ENCODE data around the gene BMP2K.

The BMP2K gene

DNA sequence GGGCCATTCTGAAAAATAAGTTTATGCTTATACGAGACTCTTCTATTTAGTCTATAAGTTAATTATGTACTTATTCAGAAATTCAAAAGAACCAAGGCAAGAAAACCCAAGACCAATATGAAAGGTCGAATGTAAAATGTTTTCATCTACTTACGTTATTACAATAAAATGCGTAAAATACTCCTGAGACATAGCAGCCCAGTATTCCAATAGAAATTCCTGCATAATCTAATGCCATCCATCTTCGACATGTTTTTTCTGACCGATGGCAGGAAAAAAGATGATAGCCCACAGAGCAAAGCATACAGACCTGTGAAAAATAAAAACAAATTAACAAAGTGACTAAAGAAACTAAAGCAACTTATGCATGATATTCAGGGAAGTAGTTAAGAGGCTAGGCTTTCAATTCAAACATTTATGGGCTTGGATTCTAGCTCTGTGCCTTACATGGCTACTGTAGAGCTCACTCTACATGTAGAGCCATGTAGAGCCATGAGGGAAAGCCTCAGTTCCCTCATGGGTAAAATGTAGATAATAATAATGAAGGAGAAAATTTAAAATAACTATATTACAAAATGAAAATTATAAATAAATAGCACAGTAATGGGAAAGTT, 154.0 kb downstream of the BMP2K start:
- DNase-seq (ENCODE audit: low read depth in 2 of 2) = no peak

DNA sequence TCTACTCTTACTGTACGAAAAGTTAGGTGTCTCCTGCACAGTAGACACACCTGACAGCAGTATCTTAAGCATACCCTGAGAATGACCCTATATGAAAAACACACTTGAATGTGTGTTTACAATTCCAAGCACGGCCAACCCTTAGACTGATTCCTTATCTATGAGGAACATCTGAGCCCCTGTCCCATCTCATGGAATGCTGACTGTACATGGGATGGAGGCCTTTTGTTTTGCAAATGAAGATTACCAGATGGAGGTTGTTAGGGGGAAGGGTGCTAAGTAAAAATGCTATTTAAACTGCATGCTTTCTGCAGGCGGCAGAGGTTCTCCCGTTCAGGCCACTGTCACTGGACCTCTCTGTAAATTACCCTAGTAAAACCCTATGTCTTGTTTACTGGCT, 160.8 kb downstream of the BMP2K start:
- DNase-seq (ENCODE audit: low read depth in 2 of 2) = no peak

DNA sequence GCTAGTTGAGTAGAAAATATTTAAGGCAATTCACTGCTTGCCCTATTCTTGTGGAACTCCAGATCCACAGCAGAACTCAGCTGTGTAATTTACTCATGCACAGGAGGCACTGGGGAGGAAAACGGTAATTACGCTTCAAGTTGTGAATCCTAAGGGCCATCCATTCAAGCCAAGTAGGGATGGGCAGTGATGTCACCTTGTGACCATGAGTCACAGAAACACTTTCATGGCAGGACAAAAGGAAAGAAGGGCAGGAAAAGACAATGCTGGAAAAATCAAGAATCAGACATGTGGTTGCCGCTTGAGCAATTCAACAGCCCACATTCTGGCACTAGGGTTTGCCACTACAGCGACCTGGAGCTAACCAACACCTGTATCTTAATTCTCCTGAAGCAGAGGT, 161.7 kb downstream of the BMP2K start:
- DNase-seq (ENCODE audit: low read depth in 2 of 2) = no peak

DNA sequence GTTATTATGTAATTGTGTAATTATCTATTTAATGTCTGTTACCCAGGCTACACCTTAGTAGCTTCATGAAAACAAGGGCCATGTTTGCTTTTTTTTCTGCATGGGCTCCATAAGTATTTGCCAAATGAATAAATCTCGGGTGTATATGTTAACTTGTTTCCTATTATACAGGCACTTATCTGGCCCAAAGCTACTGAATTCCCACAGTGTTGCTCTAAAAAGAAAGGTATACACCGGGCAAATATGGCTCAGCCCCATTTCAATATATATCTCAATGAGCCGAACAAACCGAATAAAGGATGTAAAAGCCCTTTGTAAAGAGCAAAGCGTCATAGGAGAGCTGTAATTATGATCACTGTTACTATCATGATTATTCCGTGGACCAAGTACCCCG, 162.3 kb downstream of the BMP2K start:
- DNase-seq (ENCODE audit: low read depth in 2 of 2) = no peak

DNA sequence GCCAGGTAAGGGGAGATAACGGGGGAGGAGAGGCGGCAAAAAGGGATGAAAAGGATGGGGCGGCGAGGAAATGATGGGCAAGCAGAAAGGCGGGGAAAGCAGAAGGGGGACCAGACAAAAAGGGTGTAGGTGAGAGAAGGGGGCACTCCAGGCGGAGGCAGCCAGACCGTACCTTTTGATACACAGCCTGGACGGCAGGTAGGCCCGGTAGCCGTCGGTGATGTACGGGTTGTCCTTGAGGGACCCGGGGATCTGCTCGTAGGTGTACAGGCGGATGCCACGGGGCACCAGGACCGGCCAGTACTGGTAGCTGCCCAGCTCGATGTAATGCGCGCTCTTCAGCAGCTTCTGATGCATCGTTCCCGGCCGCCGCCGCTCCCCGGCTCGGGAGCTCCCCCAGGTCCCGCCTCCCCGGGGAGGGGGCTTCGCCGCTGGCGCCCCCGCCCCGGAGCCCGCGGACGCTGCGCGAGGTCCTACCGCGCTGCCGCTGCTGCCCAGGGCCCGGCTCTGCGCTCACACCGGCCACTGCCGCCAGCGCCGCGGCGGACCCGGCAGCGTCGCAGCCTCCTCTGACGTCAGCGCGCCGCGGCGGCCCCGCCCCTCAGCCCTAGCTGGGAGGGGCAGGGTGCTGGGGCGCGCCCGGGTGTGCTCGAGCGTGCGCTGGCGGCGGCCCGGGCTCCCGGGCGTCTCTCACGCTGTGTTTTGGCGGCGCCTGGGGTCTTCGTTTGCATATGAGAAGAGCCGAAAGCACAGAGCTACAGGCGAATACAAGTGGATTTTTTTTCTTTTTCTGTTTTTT, 162.9 kb downstream of the BMP2K start, which contains the start of gene PAQR3:
PAQR3 (minus strand) TSS at position 571 of the 799 bp plus-strand sequence; CDS start at position 357, 214 bp downstream.
- DNase-seq (ENCODE audit: low read depth in 2 of 2) = peak; percentile 61 to 81

DNA sequence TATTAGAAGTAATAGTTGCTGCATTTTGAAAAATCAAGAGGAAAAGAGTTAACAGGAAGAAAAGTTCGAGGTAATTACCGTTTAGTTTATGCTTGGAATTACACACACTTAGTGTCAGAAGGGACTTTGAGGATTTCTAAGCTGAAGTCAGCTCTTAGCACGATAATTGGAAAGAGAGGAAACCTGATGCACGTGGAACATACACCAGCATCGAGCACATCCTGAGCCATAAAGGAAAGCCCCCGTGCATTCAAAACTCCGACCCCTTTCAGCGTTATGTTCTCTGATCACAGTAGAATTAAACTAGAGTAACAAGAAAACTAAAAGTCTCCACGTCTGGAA, 163.5 kb downstream of the BMP2K start:
- no peak for DNase-seq (ENCODE audit: low read depth in 2 of 2)

DNA sequence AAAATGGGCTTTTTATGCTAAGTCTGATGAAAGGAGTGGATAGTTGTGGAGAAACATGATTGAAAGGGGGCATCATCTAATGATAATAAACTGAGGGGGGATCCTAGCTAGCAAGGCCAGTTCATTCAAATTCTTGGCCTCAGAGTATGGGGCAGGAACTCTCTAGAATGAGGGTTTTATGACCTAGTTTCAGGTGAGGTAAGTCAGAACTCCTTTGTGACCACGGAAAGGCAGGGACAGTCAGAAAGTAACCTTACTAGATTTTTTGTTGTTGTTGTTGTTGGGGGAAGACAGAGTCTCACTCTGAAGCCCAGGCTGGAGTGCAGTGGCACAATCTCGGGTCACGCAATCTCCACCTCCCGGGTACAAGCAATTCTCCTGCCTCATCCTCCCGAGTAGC, 164.6 kb downstream of the BMP2K start:
- DNase-seq (ENCODE audit: low read depth in 2 of 2) = no peak

DNA sequence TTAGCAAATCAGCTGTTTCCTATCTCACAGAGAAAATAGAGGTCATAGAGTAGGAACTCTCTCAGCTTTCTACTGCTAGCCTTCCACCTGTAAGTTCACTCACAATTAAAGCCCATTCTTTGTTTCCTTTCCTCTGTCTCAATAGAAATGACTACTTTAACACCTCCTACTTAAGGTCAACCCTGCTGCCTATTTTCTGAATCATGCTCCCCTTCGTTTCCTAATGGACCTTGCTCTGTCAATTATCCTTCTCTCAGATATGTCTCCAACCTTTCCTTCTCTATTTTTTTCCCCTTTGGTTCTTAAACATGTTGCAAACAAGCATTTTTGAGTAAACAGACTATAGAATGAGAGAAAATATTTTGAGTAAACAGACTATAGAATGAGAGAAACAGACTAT, 168.2 kb downstream of the BMP2K start:
- no peak for DNase-seq (ENCODE audit: low read depth in 2 of 2)

DNA sequence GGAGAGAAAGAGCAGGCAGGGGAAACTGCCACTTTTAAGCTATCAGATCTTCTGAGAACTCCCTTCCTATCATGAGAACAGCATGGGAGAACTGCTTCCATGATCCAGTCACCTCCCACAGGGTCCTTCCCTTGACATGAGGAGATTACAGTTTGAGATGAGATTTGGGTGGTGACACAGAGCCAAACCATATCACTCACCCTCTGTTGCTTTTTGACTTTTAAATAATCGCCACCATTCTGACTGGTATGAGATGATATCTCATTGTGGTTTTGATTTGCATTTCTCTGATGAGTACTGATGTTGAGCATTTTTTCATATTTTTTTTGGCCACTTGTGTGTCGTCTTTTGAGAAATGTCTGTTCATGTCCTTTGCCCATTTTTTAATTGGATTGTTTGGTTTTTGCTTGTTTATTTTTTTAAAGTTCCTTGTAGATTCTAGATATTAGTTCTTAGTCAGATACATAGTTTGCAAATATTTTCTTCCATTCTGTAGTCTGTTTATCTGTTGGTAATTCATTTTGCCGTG, 169.6 kb downstream of the BMP2K start:
- DNase-seq (ENCODE audit: low read depth in 2 of 2) = no peak

DNA sequence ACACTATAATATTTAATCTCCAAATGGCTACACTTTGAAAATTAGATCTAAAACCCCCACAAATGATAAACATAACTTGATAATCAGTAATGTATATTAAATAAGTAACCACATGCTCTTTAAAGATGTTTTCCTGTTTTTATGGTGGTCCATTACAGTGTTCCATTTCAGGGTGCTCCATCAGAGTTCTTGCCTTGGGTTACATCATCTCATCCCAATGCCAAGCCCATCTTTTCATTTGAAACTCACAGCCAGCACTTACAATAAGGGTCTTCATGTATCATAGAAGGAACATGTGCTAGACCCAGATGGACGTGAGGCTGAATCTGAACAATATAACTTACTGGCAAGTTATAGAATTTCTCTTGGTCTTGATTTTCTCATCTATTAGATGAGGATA, 173.6 kb downstream of the BMP2K start:
- DNase-seq (ENCODE audit: low read depth in 2 of 2) = no peak

DNA sequence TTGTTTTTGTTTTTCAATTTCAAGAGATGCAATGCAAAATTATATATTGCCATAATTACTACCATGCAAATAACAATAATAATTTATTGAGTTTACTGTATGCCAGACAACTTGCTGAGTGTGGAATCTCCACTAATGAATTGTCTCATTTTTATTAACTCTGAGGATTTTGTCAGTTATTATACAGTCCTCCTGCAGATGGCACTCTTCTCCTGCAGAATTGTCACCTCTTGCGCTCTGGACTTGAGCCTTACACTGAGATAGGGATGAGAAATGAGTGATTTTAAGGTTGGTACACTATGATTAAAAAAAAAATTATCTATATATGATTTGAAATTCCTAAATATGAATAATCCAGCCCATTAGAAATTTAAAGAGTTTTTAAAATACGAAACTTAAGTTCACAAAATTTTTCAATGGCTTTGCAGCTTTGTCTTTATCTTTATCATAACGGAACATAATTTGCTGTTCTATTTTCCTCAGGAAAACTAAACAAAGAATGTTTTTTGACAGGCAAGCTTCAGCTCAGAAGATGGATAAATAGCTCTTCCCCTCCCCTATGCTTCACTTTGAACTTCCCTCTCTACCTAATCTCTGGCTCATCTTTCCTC, 175.8 kb downstream of the BMP2K start:
- no peak for DNase-seq (ENCODE audit: low read depth in 2 of 2)

DNA sequence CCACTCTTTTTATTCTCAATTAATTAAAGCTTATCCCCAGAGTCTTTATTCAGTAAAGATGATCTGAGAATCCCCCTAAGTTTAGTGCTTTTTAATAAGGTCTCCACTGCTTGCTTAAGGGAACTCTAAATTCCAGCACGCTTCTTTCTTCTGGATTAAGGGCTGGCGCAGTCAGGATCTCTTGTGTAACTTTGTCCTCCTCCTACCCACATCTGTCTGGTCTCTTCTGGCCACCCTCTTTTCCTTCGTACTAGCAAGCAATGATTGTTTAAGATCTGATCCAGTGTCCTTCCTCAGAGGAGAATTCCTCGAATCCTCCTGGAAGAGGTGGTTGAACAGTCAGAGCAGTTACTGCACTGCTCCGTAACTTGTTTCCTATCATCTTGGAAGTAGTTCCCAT, 177.1 kb downstream of the BMP2K start:
- DNase-seq (ENCODE audit: low read depth in 2 of 2) = no peak

DNA sequence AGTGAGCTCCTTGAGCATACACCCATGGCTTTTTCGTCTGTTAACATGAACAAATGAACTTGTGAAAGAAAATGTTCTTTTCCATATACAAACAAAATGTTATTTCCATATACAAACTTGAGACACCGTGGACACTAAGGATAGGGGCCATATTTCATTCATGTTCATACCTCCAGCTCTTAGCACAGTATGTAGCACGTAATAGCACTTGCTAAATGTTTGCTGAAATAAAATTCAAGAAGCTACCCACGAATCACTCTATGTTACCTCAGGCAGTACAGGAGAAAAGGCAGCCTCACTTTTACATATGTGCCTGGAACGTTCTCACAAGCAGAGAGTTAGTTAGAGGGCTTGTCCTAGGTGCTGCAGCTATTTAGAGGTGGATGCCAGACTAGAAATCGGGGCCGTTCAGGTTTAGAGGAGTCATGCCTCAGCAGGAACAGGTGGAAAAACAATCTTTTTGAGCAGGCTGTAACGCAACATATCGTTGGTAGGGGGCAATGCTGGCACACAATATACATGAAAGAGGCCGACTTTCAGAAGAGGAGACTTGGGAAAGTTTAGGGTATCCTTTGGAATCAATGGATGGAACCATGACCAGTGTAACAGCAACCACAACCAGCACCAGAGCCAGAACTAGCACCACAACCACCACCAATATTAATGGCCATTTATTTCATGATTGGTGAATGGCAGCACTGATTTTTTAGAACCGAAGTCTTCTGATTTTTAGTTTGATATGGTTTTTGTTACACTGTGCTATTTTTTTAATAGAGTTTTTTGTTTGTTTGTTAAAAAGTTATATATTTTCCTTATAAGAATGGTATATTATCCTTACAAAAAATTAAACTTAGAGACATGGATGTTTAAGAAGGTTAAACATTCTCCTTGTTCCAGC, 177.9 kb downstream of the BMP2K start:
- no peak for DNase-seq (ENCODE audit: low read depth in 2 of 2)

DNA sequence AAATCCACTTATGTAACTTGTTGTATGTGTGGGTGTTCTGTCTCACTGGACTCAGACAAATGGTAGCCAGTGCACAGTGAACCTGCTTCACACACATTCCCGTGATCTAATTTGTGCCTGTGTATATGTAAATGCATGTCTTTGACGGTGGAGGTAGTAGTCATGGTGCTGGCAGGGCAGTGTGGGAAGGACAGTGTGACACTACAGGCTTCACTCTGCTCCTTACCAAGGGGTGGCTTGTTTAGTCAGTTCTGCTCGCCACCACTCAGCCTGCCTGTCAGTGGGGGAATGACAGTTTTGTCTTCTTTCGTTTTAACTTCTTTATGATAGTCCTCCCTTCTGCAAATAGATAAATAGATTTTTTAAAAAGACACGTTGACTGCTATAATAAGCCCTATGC, 180.8 kb downstream of the BMP2K start:
- no peak for DNase-seq (ENCODE audit: low read depth in 2 of 2)

DNA sequence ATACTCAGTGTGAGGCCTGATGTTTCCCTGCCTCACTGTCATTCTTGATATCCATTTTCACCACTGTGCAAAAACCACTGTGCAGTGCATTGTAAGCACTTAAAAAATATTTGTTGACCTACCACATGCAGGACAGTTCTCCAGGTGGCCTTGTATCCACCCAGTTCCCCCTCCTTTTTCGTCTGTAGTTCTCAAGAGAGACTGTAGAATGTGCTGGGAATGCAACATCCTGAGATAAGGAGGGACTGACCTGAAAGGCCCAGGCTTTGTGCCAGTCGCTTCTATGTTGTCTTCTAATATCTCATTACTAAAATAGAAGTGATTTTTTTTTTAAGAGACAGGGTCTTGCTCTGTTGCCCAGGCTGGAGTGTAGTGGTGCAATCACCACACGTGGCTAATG, 184.8 kb downstream of the BMP2K start:
- DNase-seq (ENCODE audit: low read depth in 2 of 2) = no peak

Measured in stimulated activated CD4-positive, alpha-beta T cell treated with anti-CD3 and anti-CD28 coated beads, Interleukin-15, amount 100 ng/mL, for 48 hours (primary cell).